Psoas muscle (tissue), 8 donors: ENCODE measurements around the gene SURF6. TPM values are rescaled to one million over a fixed set of nuclear protein-coding genes. Genes with fewer than 3 reads are reported as not detected.

ENCODE experiments used
- ATAC-seq, 4 donors: fragments of 200-7000 bp; cut with Tn5 transposase; one replicate each; pipeline ENCODE4 v1.9.1; 2020; ENCODE audit warnings: moderate library complexity in 3 of 4, mild to moderate bottlenecking in 2 of 4
- DNase-seq, 2 donors: peaks; one replicate each; pipeline ENCODE4 v3.0.0-alpha.2; 2020
- H3K27ac ChIP-seq: fragments of 200-600 bp; one replicate; pipeline ENCODE4 v1.8.0; 2022
- H3K27me3 ChIP-seq, 3 donors: fragments of 200-600 bp in 1 of 3; one replicate each; pipeline versions ENCODE4 v1.6.1 to v1.8.0; 2013 to 2022; ENCODE audit warnings: low read length in 2 of 3, mild to moderate bottlenecking in 2 of 3, moderate library complexity in 1 of 3; ENCODE audit not compliant: insufficient read depth in 3 of 3
- H3K36me3 ChIP-seq, 2 donors: fragments of 200-600 bp in 1 of 2; one replicate each; pipeline versions ENCODE4 v1.6.1 to v1.8.0; 2013 to 2022; ENCODE audit warnings: low read depth in 1 of 2, mild to moderate bottlenecking in 1 of 2, moderate library complexity in 1 of 2; ENCODE audit not compliant: insufficient read depth in 1 of 2
- H3K4me1 ChIP-seq: fragments of 200-600 bp; one replicate; pipeline ENCODE4 v1.8.0; 2022
- H3K4me3 ChIP-seq: fragments of 200-600 bp; one replicate; pipeline ENCODE4 v1.8.0; 2022; ENCODE audit warnings: mild to moderate bottlenecking
- H3K9me3 ChIP-seq: fragments of 200-600 bp; one replicate; pipeline ENCODE4 v1.8.0; 2022
- CTCF ChIP-seq: fragments of 200-600 bp; IDR thresholded peaks from one replicate; pipeline ENCODE4 v1.8.0; 2022; ENCODE audit warnings: antibody characterized with exemption
- WGBS, 3 donors: extraction: QIAGEN DNeasy Blood & Tissue Kit; methylation state at CpG; one replicate each; pipeline versions ENCODE4 v1.1.6 to v1.1.7; 2013; 5-methylcytosine and 5-hydroxymethylcytosine counted together
- intact Hi-C, 2 donors: fragments of 100-400 bp; cut with DNase I; formaldehyde crosslinking; loops; one replicate each; pipeline versions ENCODE4 v1.11.0 to v1.14.2; 2022
- polyA plus RNA-seq, 3 donors: library from polyadenylated mRNA; stranded (reverse); fragments of 200-250 nt; gene quantifications; one replicate each; pipeline ENCODE4 v1.2.3, GENCODE V29; 2013
- total RNA-seq, 4 donors: library from RNA; stranded (reverse); fragmentation: NEBNext Ultra II Directional in 2 of 4; extraction: Animal tissue kit (Norgen Biotek cat#: 25700) in 2 of 4; gene quantifications; one replicate each; pipeline versions ENCODE4 v1.2.1 to v1.2.4, GENCODE V29; 2021 to 2023
- donor health status: healthy with polysubstance abuse.
- donor health status: DM: no; HTN: no; CAD: no; lungs with moderate emphysema.
- donor health status: Bipolar disorder and iron deficiency.
- donor health status: healthy.
- donor health status: DM: yes; HTN: yes; CAD: no.
- donor health status: DM: no; HTN: no; CAD: no.
- donor health status: DM: no; HTN: no; CAD: no.
- donor health status: DM: yes; HTN: yes; CAD: no.

SURF6 gene
- total and polyA plus RNA-seq, 7 donors = 11.4 to 43.0 (median 27.3) TPM

- Histone ChIP-seq H3K9me3 (no peaks in the 10 kb centered on the region), H3K4me3 (peak overlapping the region; percentile 97), H3K4me1 (peaks cover 37% of the 10 kb centered on the region), H3K36me3 (peaks cover 7 to 74% of the 10 kb centered on the region in 2 donors), H3K27me3 (no peaks in the 10 kb centered on the region), H3K27ac (no peak overlapping the region)
- intact Hi-C loops = loop anchor here (5.0 to 10.0 kb wide), 2 partner anchors 115 to 127 kb away; partner anchors contain the start of gene SLC2A6 (in 1 of the 2)
- 65 to 80% (median 71%) methylated on average over 15 of the region's 15 CpGs for WGBS, 3 donors
- DNase-seq (no peak), ATAC-seq (no peak)
- TF ChIP-seq CTCF = no peak
These were observed 14.1 kb upstream of the SURF6 start for GRCh38 chr9:133349965-133350616.

DNA sequence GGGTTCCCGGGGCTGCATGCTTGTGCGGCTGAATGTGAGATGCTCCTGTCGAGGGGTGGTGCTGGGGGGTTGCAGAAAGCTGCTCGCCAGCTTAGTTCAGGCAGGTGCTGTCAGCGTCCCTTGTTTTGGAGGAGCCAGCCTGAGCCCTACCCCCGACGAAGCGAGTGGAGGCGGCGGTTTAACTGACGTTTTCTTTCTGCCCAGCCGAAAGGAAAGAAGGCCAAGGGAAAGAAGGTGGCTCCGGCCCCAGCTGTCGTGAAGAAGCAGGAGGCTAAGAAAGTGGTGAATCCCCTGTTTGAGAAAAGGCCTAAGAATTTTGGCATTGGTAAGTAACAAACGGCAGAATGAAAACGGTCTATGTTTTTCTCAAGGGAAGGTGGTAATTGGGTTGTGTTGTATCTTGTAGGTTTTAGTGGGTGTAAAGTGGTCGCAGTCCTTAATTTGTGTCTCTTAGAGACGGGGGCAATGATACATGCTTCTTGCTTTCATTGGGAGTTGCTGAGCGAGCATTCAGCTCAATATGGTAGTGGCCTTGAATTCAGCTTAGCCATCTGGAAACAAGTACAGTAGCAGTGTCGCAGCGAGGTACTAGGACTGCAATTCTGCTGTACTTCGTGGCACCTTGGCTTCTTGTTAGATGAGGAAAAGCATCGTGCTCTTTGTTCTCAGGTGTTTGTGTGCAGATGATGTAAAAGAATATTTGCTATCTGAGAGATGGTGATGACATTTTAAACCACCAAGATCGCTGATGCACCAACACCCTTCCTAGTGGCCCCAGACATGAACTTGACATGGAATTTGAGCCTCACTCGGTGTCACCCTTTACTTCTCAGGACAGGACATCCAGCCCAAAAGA is 13.0 kb upstream of the SURF6 start:
- ATAC-seq (no peak), DNase-seq (no peak)
- H3K4me1 ChIP-seq = peaks cover 29% of the 10 kb centered on the region
- no peaks in the 10 kb centered on the region for H3K9me3 ChIP-seq
- peak overlapping the region; percentile 91 for H3K27ac ChIP-seq
- H3K27me3 ChIP-seq = no peaks in the 10 kb centered on the region
- H3K36me3 ChIP-seq = peaks cover 7 to 79% of the 10 kb centered on the region in 2 donors
- no peak for TF ChIP-seq CTCF
- 14 to 21% (median 17%) methylated on average over 25 of the region's 25 CpGs for WGBS, 3 donors
- peak overlapping the region; percentile 97 for H3K4me3 ChIP-seq
- intact Hi-C loops = loop anchor here in 1 of 2 donors (5.0 kb wide), 1 partner anchor 128 kb away; the partner anchor contains the start of gene SLC2A6

GRCh38 chr9:133347985-133348717 is 12.2 kb upstream of the SURF6 start, which contains the start of the genes MED22 and RPL7A:
Gene MED22 (minus strand): TSS chr9:133348131. CDS start chr9:133346662, 1,469 bp downstream.
Gene RPL7A (plus strand): TSS chr9:133348218. CDS start chr9:133348244, 26 bp downstream.
- ATAC-seq (peak; percentile 87 to 93 (median 90)), DNase-seq (peak; percentile 91 to 95)
- Histone ChIP-seq H3K9me3 (no peaks in the 10 kb centered on the region), H3K36me3 (peaks cover 11 to 79% of the 10 kb centered on the region in 2 donors), H3K4me3 (peak within 1 kb of the TSS; percentile 97), H3K27ac (peak within 1 kb of the TSS; percentile 91), H3K27me3 (no peaks in the 10 kb centered on the region), H3K4me1 (peaks cover 29% of the 10 kb centered on the region)
- no peak for TF ChIP-seq CTCF
- WGBS, 3 donors = 0% methylated on average over 61 to 64 of the region's 64 CpGs
- intact Hi-C loops = loop anchor here in 1 of 2 donors (5.0 kb wide), 1 partner anchor 129 kb away; the partner anchor contains the start of gene SLC2A6

DNA sequence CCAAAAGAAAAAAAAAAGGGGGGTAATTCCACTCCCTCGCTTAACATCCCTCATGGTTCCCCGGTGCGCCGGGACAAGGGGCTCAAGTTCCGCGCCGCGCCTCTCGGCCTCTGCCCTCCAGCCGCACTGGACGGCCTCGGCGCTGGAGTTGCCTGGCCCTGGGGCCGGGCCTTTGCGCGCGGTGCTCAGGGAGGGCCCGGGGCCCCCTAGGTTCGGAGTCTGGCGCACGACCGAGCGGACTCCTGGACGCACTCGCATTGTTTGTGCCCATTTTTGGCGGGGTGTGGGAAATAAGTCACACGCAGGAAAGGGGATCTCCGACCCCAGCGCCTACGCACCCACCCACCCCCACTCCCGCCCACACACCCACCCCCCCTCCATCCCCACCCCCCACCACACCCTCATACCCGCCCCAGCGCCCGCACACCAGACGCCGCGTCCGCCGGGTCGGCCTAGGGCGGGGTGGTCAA is 11.6 kb upstream of the SURF6 start:
- DNase-seq (peak in 1 of 2 donors; percentile 50), ATAC-seq (peak; percentile 46 to 70 (median 58))
- H3K27me3 ChIP-seq = no peaks in the 10 kb centered on the region
- H3K4me1 ChIP-seq = peaks cover 29% of the 10 kb centered on the region
- no peaks in the 10 kb centered on the region for H3K9me3 ChIP-seq
- 0 to 1% (median 0%) methylated on average over 30 to 41 of the region's 41 CpGs for WGBS, 3 donors
- H3K4me3 ChIP-seq = peak overlapping the region; percentile 97
- H3K36me3 ChIP-seq = peaks cover 12 to 79% of the 10 kb centered on the region in 2 donors
- intact Hi-C loops = loop anchor here in 1 of 2 donors (5.0 kb wide), 1 partner anchor 130 kb away; the partner anchor contains the start of gene SLC2A6
- no peak for TF ChIP-seq CTCF
- peak overlapping the region; percentile 91 for H3K27ac ChIP-seq
